Mucosa of gallbladder (tissue), 1 donor: ENCODE results near the gene TTC24. TPM values are rescaled to one million over a fixed set of nuclear protein-coding genes. Genes with fewer than 3 reads are reported as not detected.

Source experiments
- total RNA-seq: library from RNA; stranded (reverse); gene quantifications from one replicate; pipeline ENCODE4 v1.2.1, GENCODE V29; 2021
- donor health status: DM: no; HTN: no; CAD: no.

The TTC24 gene
- total RNA-seq, 1 donor from 2014 or later: 0.60 TPM

Other genes with a start within 250 kb of the TTC24 start
- gene CCT3, start 241.4 kb upstream of the TTC24 start, total RNA-seq: 202 TPM
- not detected for gene TSACC, start 241.2 kb upstream of the TTC24 start, total RNA-seq
- 0.29 TPM for gene RHBG, start 210.5 kb upstream of the TTC24 start, total RNA-seq
- 57.8 TPM for gene MEF2D, start 78.9 kb upstream of the TTC24 start, total RNA-seq
- gene IQGAP3, start 7.2 kb upstream of the TTC24 start, total RNA-seq: 2.5 TPM
- gene NAXE, start 12.1 kb downstream of the TTC24 start, total RNA-seq: 99.0 TPM
- gene GPATCH4, start 21.8 kb downstream of the TTC24 start, total RNA-seq: 12.6 TPM
- 0.43 TPM for gene HAPLN2, start 39.7 kb downstream of the TTC24 start, total RNA-seq
- gene BCAN, start 62.4 kb downstream of the TTC24 start, total RNA-seq: 0.52 TPM
- gene NES, start 97.7 kb downstream of the TTC24 start, total RNA-seq: 26.1 TPM
- 3.5 TPM for gene CRABP2, start 125.9 kb downstream of the TTC24 start, total RNA-seq
- 48.0 TPM for gene METTL25B, start 148.7 kb downstream of the TTC24 start, total RNA-seq
- 24.1 TPM for gene ISG20L2, start 149.0 kb downstream of the TTC24 start, total RNA-seq
- 63.7 TPM for gene MRPL24, start 161.4 kb downstream of the TTC24 start, total RNA-seq
- 170 TPM for gene HDGF, start 172.0 kb downstream of the TTC24 start, total RNA-seq
- gene PRCC, start 187.8 kb downstream of the TTC24 start, total RNA-seq: 57.8 TPM
- gene SH2D2A, start 237.1 kb downstream of the TTC24 start, total RNA-seq: 5.4 TPM